HEK293T (cell line): ENCODE results near the gene LARP1.

Experiments used
- ARNT ChIP-seq: fragments of 450-650 bp; IDR thresholded peaks from 2 replicates; pipeline ENCODE4 v1.6.1; 2017; ENCODE audit warnings: mild to moderate bottlenecking
- BHLHE40 ChIP-seq: fragments of 450-650 bp; IDR thresholded peaks from 2 replicates; pipeline ENCODE4 v1.6.1; 2016; ENCODE audit warnings: mild to moderate bottlenecking, moderate library complexity, borderline replicate concordance
- L3MBTL2 ChIP-seq: fragments of 450-650 bp; conservative IDR thresholded peaks from 2 replicates; pipeline ENCODE4 v1.6.1; 2016; ENCODE audit warnings: mild to moderate bottlenecking
- LEF1 ChIP-seq: fragments of 450-650 bp; IDR thresholded peaks from 2 replicates; pipeline ENCODE4 v1.6.1; 2017; ENCODE audit warnings: mild to moderate bottlenecking, borderline replicate concordance
- NFRKB ChIP-seq: fragments of 450-650 bp; IDR thresholded peaks from 2 replicates; pipeline ENCODE4 v1.6.1; 2016; ENCODE audit warnings: mild to moderate bottlenecking, moderate library complexity
- PKNOX1 ChIP-seq: fragments of 450-650 bp; IDR thresholded peaks from 2 replicates; pipeline ENCODE4 v1.6.1; 2016
- SP1 ChIP-seq: fragments of 450-650 bp; IDR thresholded peaks from 2 replicates; pipeline ENCODE4 v1.6.1; 2017

GRCh38 chr5:154816891-154817492 is 61.8 kb downstream of the LARP1 start:
- TF ChIP-seq LEF1 (no peak), SP1 (no peak), ARNT (no peak), NFRKB (no peak), L3MBTL2 (no peak), PKNOX1 (no peak), BHLHE40 (no peak)
